ENCODE measurements around the gene PTPRN2. TPM values are rescaled to one million over a fixed set of nuclear protein-coding genes. Genes with fewer than 3 reads are reported as not detected.
"Not testable (repeated sequence)": the region's sequence is repeated elsewhere in the genome, so short reads cannot be mapped to it uniquely, and the experiment has no call there.

Gene PTPRN2
- total RNA-seq, 2 experiments from 2014 or later, result 0.70 TPM; not detected in 1

GRCh38 chr7:158255156-158255555, 332.5 kb downstream of the PTPRN2 start:
- no peaks in the 10 kb centered on the region for H4K20me1 ChIP-seq (ENCODE audit: insufficient read depth, low read length)
- no peaks in the 10 kb centered on the region for H3K4me1 ChIP-seq (ENCODE audit: insufficient read depth, low read length, poor library complexity, severe bottlenecking)
- 0 out of 2 replicates have a peak, but pooled peaks cover 4% of the 10 kb centered on the region for H3K9me3 ChIP-seq (ENCODE audit: low read length)
- no peak for DNase-seq (ENCODE audit: low spot score)
- no peaks in the 10 kb centered on the region for H3K9me2 ChIP-seq (ENCODE audit: insufficient read depth, low read length)
- no peak overlapping the region for H3K4me3 ChIP-seq (ENCODE audit: low read depth, low read length, poor library complexity, severe bottlenecking)
- H3K36me3 ChIP-seq (ENCODE audit: insufficient read depth, low read length), result no peaks in the 10 kb centered on the region
- TF ChIP-seq, protein P1, sequence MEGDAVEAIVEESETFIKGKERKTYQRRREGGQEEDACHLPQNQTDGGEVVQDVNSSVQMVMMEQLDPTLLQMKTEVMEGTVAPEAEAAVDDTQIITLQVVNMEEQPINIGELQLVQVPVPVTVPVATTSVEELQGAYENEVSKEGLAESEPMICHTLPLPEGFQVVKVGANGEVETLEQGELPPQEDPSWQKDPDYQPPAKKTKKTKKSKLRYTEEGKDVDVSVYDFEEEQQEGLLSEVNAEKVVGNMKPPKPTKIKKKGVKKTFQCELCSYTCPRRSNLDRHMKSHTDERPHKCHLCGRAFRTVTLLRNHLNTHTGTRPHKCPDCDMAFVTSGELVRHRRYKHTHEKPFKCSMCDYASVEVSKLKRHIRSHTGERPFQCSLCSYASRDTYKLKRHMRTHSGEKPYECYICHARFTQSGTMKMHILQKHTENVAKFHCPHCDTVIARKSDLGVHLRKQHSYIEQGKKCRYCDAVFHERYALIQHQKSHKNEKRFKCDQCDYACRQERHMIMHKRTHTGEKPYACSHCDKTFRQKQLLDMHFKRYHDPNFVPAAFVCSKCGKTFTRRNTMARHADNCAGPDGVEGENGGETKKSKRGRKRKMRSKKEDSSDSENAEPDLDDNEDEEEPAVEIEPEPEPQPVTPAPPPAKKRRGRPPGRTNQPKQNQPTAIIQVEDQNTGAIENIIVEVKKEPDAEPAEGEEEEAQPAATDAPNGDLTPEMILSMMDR (conservative IDR thresholded peaks at IDR 0.05; ENCODE audit: low read length), result no peak
- TF ChIP-seq EZH2phosphoT487 (IDR thresholded peaks at IDR 0.05; ENCODE audit: borderline replicate concordance, low read depth, low read length), result no peak
- ChIA-PET CTCF (ENCODE audit: unreplicated experiment) (no interaction called here), POLR2A (no interaction called here)
- no peak overlapping the region for H2AFZ ChIP-seq (ENCODE audit: low read length)
- BruUV-seq (replicated peaks), result no TSS peak
- no peak overlapping the region for H3K27ac ChIP-seq (ENCODE audit: low read depth, low read length, poor library complexity, severe bottlenecking)
- H3K79me2 ChIP-seq (ENCODE audit: insufficient read depth, low read depth, low read length), result no peaks in the 10 kb centered on the region
- no peak overlapping the region for H3K4me2 ChIP-seq (ENCODE audit: low read length)
- intact Hi-C loops (cut with micrococcal nuclease; ENCODE audit: unreplicated experiment), result no loop called here

- H3K27ac ChIP-seq (ENCODE audit: low read depth, low read length, poor library complexity, severe bottlenecking); intact Hi-C loops (cut with micrococcal nuclease; ENCODE audit: unreplicated experiment); CTCF ChIA-PET (ENCODE audit: unreplicated experiment); H4K20me1 ChIP-seq (ENCODE audit: insufficient read depth, low read length); DNase-seq (ENCODE audit: low spot score); H3K9me3 ChIP-seq (ENCODE audit: low read length); H3K4me2 ChIP-seq (ENCODE audit: low read length); H3K4me1 ChIP-seq (ENCODE audit: insufficient read depth, low read length, poor library complexity, severe bottlenecking); H3K9me2 ChIP-seq (ENCODE audit: insufficient read depth, low read length); H3K36me3 ChIP-seq (ENCODE audit: insufficient read depth, low read length); POLR2A ChIA-PET; H3K4me3 ChIP-seq (ENCODE audit: low read depth, low read length, poor library complexity, severe bottlenecking); BruUV-seq (replicated peaks); H2AFZ ChIP-seq (ENCODE audit: low read length); H3K79me2 ChIP-seq (ENCODE audit: insufficient read depth, low read depth, low read length): not testable (repeated sequence)
Observed at GRCh38 chr7:158253670-158254045, 334.0 kb downstream of the PTPRN2 start.

- ChIA-PET CTCF (ENCODE audit: unreplicated experiment) (no interaction called here), POLR2A (no interaction called here)
- Histone ChIP-seq H3K36me3 (ENCODE audit: insufficient read depth, low read length) (no peaks in the 10 kb centered on the region), H2AFZ (ENCODE audit: low read length) (no peak overlapping the region), H3K79me2 (ENCODE audit: insufficient read depth, low read depth, low read length) (no peaks in the 10 kb centered on the region), H3K4me2 (ENCODE audit: low read length) (no peak overlapping the region), H3K9me3 (ENCODE audit: low read length) (no peaks in the 10 kb centered on the region), H4K20me1 (ENCODE audit: insufficient read depth, low read length) (no peaks in the 10 kb centered on the region), H3K9me2 (ENCODE audit: insufficient read depth, low read length) (no peaks in the 10 kb centered on the region), H3K27ac (ENCODE audit: low read depth, low read length, poor library complexity, severe bottlenecking) (no peak overlapping the region), H3K4me1 (ENCODE audit: insufficient read depth, low read length, poor library complexity, severe bottlenecking) (no peaks in the 10 kb centered on the region), H3K4me3 (ENCODE audit: low read depth, low read length, poor library complexity, severe bottlenecking) (no peak overlapping the region)
- BruUV-seq (replicated peaks), result no TSS peak
- DNase-seq (ENCODE audit: low spot score), result no peak
- TF ChIP-seq EZH2phosphoT487 (IDR thresholded peaks at IDR 0.05; ENCODE audit: borderline replicate concordance, low read depth, low read length), result no peak
- TF ChIP-seq, protein P1 (conservative IDR thresholded peaks at IDR 0.05; ENCODE audit: low read length), result no peak
- intact Hi-C loops (cut with micrococcal nuclease; ENCODE audit: unreplicated experiment), result no loop called here
Observed at GRCh38 chr7:158252837-158253669, 334.6 kb downstream of the PTPRN2 start.

All from OCI-LY7 (cell line).